Osteocyte (in vitro differentiated cells): Measurements from ENCODE around the gene PDK4. TPM values are rescaled to one million over a fixed set of nuclear protein-coding genes. Genes with fewer than 3 reads are reported as not detected.

Source experiments
- DNase-seq: peaks from one replicate; pipeline ENCODE4 v3.0.0; 2021; ENCODE audit warnings: mixed read lengths; ENCODE audit not compliant: unreplicated experiment; ENCODE audit errors: extremely low spot score
- H3K27ac Mint-ChIP-seq: one replicate; pipeline ENCODE4 v1.8.0; 2021; ENCODE audit warnings: mild to moderate bottlenecking, mixed read lengths; ENCODE audit not compliant: unreplicated experiment
- H3K27me3 Mint-ChIP-seq: one replicate; pipeline ENCODE4 v1.8.0; 2021; ENCODE audit warnings: mixed read lengths; ENCODE audit not compliant: unreplicated experiment
- H3K36me3 Mint-ChIP-seq: one replicate; pipeline ENCODE4 v1.8.0; 2021; ENCODE audit warnings: mixed read lengths; ENCODE audit not compliant: unreplicated experiment
- H3K4me1 Mint-ChIP-seq: one replicate; pipeline ENCODE4 v1.8.0; 2021; ENCODE audit warnings: mixed read lengths; ENCODE audit not compliant: unreplicated experiment
- H3K4me3 Mint-ChIP-seq: one replicate; pipeline ENCODE4 v1.8.0; 2021; ENCODE audit warnings: mild to moderate bottlenecking, moderate library complexity, mixed read lengths; ENCODE audit not compliant: unreplicated experiment
- H3K9me3 Mint-ChIP-seq: one replicate; pipeline ENCODE4 v1.8.0; 2021; ENCODE audit warnings: mixed read lengths; ENCODE audit not compliant: unreplicated experiment
- total RNA-seq: library from RNA; stranded (reverse); gene quantifications from 2 replicates; pipeline ENCODE4 v1.2.1, GENCODE V29; 2021
- TF ChIP-seq, protein P1 (sequence below): fragments of 200-600 bp; sonication (generic); IDR thresholded peaks from 2 replicates; pipeline ENCODE4 v1.5.0; 2021; ENCODE audit warnings: antibody characterized with exemption, mild to moderate bottlenecking, moderate library complexity

The PDK4 gene
- total RNA-seq, 1 donor from 2014 or later = 0.56 TPM

DNA sequence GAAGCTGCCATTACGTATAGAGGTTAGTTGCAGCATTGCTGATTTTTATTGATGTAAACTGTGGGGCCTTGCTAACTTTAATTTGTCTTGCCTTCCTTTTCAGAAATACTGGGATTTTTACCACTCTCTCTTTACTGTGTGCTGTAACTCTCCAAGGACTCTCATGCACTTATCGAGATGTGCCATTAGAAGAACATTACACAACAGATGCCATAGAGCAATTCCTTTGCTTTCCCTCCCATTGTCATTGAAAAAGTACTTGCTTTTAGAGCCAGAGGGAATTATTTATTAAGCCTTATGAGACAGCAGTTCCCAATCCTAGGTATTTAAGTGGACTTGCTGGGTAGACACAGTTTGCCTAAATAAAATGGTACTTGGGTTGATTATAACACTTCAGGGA is 58.8 kb downstream of the PDK4 start:
- Mint-ChIP-seq H3K4me1 (no peaks in the 10 kb centered on the region), H3K27me3 (peaks cover 74% of the 10 kb centered on the region), H3K27ac (no peak overlapping the region), H3K9me3 (no peaks in the 10 kb centered on the region), H3K4me3 (no peak overlapping the region), H3K36me3 (no peaks in the 10 kb centered on the region)
- no peak for DNase-seq
- TF ChIP-seq, protein P1, sequence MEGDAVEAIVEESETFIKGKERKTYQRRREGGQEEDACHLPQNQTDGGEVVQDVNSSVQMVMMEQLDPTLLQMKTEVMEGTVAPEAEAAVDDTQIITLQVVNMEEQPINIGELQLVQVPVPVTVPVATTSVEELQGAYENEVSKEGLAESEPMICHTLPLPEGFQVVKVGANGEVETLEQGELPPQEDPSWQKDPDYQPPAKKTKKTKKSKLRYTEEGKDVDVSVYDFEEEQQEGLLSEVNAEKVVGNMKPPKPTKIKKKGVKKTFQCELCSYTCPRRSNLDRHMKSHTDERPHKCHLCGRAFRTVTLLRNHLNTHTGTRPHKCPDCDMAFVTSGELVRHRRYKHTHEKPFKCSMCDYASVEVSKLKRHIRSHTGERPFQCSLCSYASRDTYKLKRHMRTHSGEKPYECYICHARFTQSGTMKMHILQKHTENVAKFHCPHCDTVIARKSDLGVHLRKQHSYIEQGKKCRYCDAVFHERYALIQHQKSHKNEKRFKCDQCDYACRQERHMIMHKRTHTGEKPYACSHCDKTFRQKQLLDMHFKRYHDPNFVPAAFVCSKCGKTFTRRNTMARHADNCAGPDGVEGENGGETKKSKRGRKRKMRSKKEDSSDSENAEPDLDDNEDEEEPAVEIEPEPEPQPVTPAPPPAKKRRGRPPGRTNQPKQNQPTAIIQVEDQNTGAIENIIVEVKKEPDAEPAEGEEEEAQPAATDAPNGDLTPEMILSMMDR = no peak

- no peaks in the 10 kb centered on the region for H3K36me3 Mint-ChIP-seq
- H3K27me3 Mint-ChIP-seq = peaks cover 73% of the 10 kb centered on the region
- no peak overlapping the region for H3K4me3 Mint-ChIP-seq
- TF ChIP-seq, protein P1 = no peak
- DNase-seq = no peak
- H3K27ac Mint-ChIP-seq = no peak overlapping the region
- H3K9me3 Mint-ChIP-seq = no peaks in the 10 kb centered on the region
- no peaks in the 10 kb centered on the region for H3K4me1 Mint-ChIP-seq
Measured at GRCh38 chr7:95536656-95537311, 59.5 kb downstream of the PDK4 start.

DNA sequence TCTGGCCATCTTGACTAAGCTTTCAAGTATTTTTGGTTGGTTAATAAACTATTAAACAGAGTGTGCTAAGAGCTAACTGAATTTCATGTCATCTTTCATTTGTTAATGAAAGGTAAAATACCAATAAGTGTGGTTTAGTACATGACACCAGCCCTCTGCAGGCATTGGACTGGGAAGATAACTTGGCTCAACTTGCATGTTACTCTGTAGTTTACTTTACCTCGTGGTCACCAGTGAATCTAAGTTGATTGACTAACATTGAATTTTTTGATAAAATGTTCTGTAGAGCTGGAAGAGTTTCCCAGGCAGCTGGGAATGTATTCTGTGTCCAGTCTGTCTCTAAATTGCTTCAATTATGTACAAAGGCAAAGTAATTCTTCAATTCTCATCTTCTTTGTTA is 60.7 kb downstream of the PDK4 start:
- peaks cover 62% of the 10 kb centered on the region for H3K27me3 Mint-ChIP-seq

DNA sequence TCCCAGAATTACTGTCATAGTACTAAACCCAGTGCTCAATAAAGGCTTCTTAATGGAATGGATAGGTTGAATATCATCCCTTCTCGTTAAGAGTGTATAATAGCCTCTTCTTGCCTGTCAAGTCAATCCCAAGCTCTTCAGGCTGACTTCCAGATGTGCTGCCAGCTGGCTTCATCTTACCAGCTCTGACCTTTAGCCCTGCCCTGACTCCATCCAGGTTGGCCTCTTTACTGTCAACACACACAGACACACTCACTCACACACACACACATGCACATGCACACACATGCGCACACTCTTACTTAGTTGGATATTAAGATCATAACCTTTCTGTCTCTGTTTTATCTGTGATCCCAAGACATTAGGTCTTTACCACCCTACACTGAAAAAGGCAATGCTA is 61.5 kb downstream of the PDK4 start:
- no peak overlapping the region for H3K4me3 Mint-ChIP-seq
- peaks cover 54% of the 10 kb centered on the region for H3K27me3 Mint-ChIP-seq
- H3K36me3 Mint-ChIP-seq = no peaks in the 10 kb centered on the region
- H3K27ac Mint-ChIP-seq = no peak overlapping the region
- DNase-seq = no peak
- TF ChIP-seq, protein P1 = no peak
- no peaks in the 10 kb centered on the region for H3K4me1 Mint-ChIP-seq
- H3K9me3 Mint-ChIP-seq = no peaks in the 10 kb centered on the region

More for the DNA sequence above, 60.7 kb downstream of the PDK4 start:
- TF ChIP-seq, protein P1 = no peak
- no peak overlapping the region for H3K27ac Mint-ChIP-seq
- H3K4me1 Mint-ChIP-seq = no peaks in the 10 kb centered on the region
- H3K4me3 Mint-ChIP-seq = no peak overlapping the region
- no peaks in the 10 kb centered on the region for H3K36me3 Mint-ChIP-seq
- no peaks in the 10 kb centered on the region for H3K9me3 Mint-ChIP-seq
- no peak for DNase-seq

Other genes starting within 250 kb of the PDK4 start
- gene PON3, start 200.1 kb downstream of the PDK4 start, total RNA-seq = not detected in 2 replicates
- 77.1 and 78.1 TPM in 2 replicates for gene PON2, start 161.5 kb downstream of the PDK4 start, total RNA-seq
- gene ASB4, start 110.6 kb downstream of the PDK4 start, total RNA-seq = not detected in 2 replicates
- gene DYNC1I1, start 176.0 kb upstream of the PDK4 start, total RNA-seq = 43.3 and 43.4 TPM in 2 replicates